ENCODE measurements around the gene NT5C3B. TPM values are rescaled to one million over a fixed set of nuclear protein-coding genes. Genes with fewer than 3 reads are reported as not detected.
"Not testable (repeated sequence)": the region's sequence is repeated elsewhere in the genome, so short reads cannot be mapped to it uniquely, and the experiment has no call there.

The NT5C3B gene
- polyA plus RNA-seq, 1 donor (not counting 4 experiments of a cell fraction or from before 2014, with no cell fraction given) = 109 TPM

DNA sequence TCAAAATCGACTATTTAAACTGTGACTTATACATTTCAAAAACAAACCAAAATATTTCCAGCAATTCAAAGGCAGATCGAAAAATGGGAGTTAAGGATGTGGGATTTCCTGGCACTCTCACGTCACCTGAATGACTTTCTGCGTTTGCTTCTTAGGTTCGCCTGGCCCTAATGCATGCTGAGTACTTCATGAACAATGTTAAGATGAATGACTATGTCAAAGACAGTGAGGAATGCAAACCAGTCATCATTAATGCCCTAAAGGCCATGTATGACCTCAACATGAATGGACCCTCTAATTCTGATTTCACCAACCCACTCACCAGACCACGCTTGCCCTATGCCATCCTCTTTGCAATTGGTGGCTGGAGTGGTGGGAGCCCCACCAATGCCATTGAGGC is 8.9 kb upstream of the NT5C3B start:
- DNase-seq (ENCODE audit: low read depth, low spot score) (no peak), FAIRE-seq (no peak)
- Histone ChIP-seq H3K9ac (ENCODE audit: control insufficient read depth, extremely low read depth, insufficient read depth, low read length) (no peak overlapping the region), H3K4me2 (ENCODE audit: control insufficient read depth, extremely low read depth, insufficient read depth, low read depth, low read length) (no peak overlapping the region), H3K36me3 (ENCODE audit: control insufficient read depth in 2 of 2, extremely low read depth in 1 of 2, insufficient read depth in 2 of 2, low read length in 2 of 2) (no peaks in the 10 kb centered on the region), H3K9me1 (ENCODE audit: control insufficient read depth, extremely low read depth, insufficient read depth, low read length) (no peaks in the 10 kb centered on the region), H3K9me3 (ENCODE audit: control insufficient read depth, low read depth, low read length) (no peaks in the 10 kb centered on the region), H2AFZ (ENCODE audit: control insufficient read depth, low read length) (no peak overlapping the region), H3K79me2 (ENCODE audit: control insufficient read depth, insufficient read depth, low read length) (peaks cover 4% of the 10 kb centered on the region), H3K27me3 (ENCODE audit: control insufficient read depth, extremely low read depth, insufficient read depth, low read length) (no peaks in the 10 kb centered on the region), H4K20me1 (ENCODE audit: control insufficient read depth, extremely low read depth, insufficient read depth, low read length) (no peaks in the 10 kb centered on the region), H3K4me1 (ENCODE audit: control insufficient read depth, extremely low read depth, insufficient read depth, low read length) (peaks cover 3% of the 10 kb centered on the region), H3K27ac (ENCODE audit: control insufficient read depth, insufficient read depth, low read length) (no peak overlapping the region), H3K4me3 (ENCODE audit: control insufficient read depth in 2 of 3, extremely low read depth in 1 of 3, insufficient read depth in 2 of 3, low read depth in 1 of 3, low read length in 3 of 3) (no peak overlapping the region)
- TF ChIP-seq EZH2 (IDR thresholded peaks at IDR 0.05; ENCODE audit: low read length) = no peak
- TF ChIP-seq, protein P1, sequence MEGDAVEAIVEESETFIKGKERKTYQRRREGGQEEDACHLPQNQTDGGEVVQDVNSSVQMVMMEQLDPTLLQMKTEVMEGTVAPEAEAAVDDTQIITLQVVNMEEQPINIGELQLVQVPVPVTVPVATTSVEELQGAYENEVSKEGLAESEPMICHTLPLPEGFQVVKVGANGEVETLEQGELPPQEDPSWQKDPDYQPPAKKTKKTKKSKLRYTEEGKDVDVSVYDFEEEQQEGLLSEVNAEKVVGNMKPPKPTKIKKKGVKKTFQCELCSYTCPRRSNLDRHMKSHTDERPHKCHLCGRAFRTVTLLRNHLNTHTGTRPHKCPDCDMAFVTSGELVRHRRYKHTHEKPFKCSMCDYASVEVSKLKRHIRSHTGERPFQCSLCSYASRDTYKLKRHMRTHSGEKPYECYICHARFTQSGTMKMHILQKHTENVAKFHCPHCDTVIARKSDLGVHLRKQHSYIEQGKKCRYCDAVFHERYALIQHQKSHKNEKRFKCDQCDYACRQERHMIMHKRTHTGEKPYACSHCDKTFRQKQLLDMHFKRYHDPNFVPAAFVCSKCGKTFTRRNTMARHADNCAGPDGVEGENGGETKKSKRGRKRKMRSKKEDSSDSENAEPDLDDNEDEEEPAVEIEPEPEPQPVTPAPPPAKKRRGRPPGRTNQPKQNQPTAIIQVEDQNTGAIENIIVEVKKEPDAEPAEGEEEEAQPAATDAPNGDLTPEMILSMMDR (optimal IDR thresholded peaks at IDR 0.05 in 1 of 3, IDR thresholded peaks at IDR 0.05 in 1 of 3, conservative IDR thresholded peaks at IDR 0.05 in 1 of 3; ENCODE audit: extremely low read depth in 1 of 3, insufficient read depth in 2 of 3, low read length in 3 of 3) = no peak
- dilution Hi-C loops (cut with MboI; ENCODE audit: extremely low pct_ligation_motif_present, low sequenced_read_pairs) = no loop called here

DNA sequence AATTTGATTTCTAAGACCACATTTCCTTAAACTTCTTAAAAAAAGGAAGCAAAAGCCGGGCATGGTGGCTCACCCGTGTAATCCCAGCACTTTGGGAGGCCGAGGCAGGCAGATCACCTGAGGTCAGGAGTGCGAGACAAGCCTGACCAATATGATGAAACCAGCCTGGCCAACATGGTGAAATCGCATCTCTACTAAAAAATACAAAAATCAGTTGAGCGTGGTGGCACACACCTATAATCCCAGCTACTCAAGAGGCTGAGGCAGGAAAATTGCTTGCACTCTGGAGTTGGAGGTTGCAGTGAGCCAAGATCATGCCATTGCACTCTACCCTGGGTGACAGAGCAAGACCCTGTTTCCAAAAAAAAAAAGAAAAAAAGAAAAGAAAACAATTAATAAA is 4.7 kb upstream of the NT5C3B start:
- H2AFZ ChIP-seq (ENCODE audit: control insufficient read depth, low read length); H3K27ac ChIP-seq (ENCODE audit: control insufficient read depth, insufficient read depth, low read length); FAIRE-seq; H3K36me3 ChIP-seq (ENCODE audit: control insufficient read depth in 2 of 2, extremely low read depth in 1 of 2, insufficient read depth in 2 of 2, low read length in 2 of 2); H3K79me2 ChIP-seq (ENCODE audit: control insufficient read depth, insufficient read depth, low read length); H3K9me1 ChIP-seq (ENCODE audit: control insufficient read depth, extremely low read depth, insufficient read depth, low read length); H3K4me1 ChIP-seq (ENCODE audit: control insufficient read depth, extremely low read depth, insufficient read depth, low read length); H3K9me3 ChIP-seq (ENCODE audit: control insufficient read depth, low read depth, low read length); H4K20me1 ChIP-seq (ENCODE audit: control insufficient read depth, extremely low read depth, insufficient read depth, low read length); DNase-seq (ENCODE audit: low read depth, low spot score); H3K9ac ChIP-seq (ENCODE audit: control insufficient read depth, extremely low read depth, insufficient read depth, low read length); H3K27me3 ChIP-seq (ENCODE audit: control insufficient read depth, extremely low read depth, insufficient read depth, low read length); H3K4me2 ChIP-seq (ENCODE audit: control insufficient read depth, extremely low read depth, insufficient read depth, low read depth, low read length); H3K4me3 ChIP-seq (ENCODE audit: control insufficient read depth in 2 of 3, extremely low read depth in 1 of 3, insufficient read depth in 2 of 3, low read depth in 1 of 3, low read length in 3 of 3); dilution Hi-C loops (cut with MboI; ENCODE audit: extremely low pct_ligation_motif_present, low sequenced_read_pairs): not testable (repeated sequence)

DNA sequence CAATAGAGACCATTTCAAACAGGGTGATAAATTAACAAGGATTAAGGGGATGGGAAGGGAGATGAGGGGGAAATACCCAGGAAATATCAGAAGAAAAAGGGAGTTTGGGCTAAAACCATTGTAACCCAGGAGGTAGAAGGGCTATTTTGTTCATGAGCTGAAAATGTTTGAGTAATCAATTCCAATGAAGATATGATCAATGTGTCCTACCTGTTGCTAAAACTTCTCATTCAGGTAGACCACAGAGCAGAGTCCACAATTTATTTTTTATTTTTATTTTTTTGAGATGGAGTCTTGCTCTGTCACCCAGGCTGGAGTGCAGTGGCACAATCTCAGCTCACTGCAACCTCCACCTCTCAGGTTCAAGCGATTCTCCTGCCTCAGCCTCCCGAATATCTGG is 3.4 kb upstream of the NT5C3B start:
- H3K9me3 ChIP-seq (ENCODE audit: control insufficient read depth, low read depth, low read length); DNase-seq (ENCODE audit: low read depth, low spot score); H3K9ac ChIP-seq (ENCODE audit: control insufficient read depth, extremely low read depth, insufficient read depth, low read length); H3K27ac ChIP-seq (ENCODE audit: control insufficient read depth, insufficient read depth, low read length); H3K9me1 ChIP-seq (ENCODE audit: control insufficient read depth, extremely low read depth, insufficient read depth, low read length); H4K20me1 ChIP-seq (ENCODE audit: control insufficient read depth, extremely low read depth, insufficient read depth, low read length); H3K4me3 ChIP-seq (ENCODE audit: control insufficient read depth in 2 of 3, extremely low read depth in 1 of 3, insufficient read depth in 2 of 3, low read depth in 1 of 3, low read length in 3 of 3); H3K79me2 ChIP-seq (ENCODE audit: control insufficient read depth, insufficient read depth, low read length); H2AFZ ChIP-seq (ENCODE audit: control insufficient read depth, low read length); H3K4me1 ChIP-seq (ENCODE audit: control insufficient read depth, extremely low read depth, insufficient read depth, low read length); FAIRE-seq; H3K4me2 ChIP-seq (ENCODE audit: control insufficient read depth, extremely low read depth, insufficient read depth, low read depth, low read length); H3K27me3 ChIP-seq (ENCODE audit: control insufficient read depth, extremely low read depth, insufficient read depth, low read length); H3K36me3 ChIP-seq (ENCODE audit: control insufficient read depth in 2 of 2, extremely low read depth in 1 of 2, insufficient read depth in 2 of 2, low read length in 2 of 2); dilution Hi-C loops (cut with MboI; ENCODE audit: extremely low pct_ligation_motif_present, low sequenced_read_pairs): not testable (repeated sequence)
